ENCODE data around the gene DIPK1B.

DNA sequence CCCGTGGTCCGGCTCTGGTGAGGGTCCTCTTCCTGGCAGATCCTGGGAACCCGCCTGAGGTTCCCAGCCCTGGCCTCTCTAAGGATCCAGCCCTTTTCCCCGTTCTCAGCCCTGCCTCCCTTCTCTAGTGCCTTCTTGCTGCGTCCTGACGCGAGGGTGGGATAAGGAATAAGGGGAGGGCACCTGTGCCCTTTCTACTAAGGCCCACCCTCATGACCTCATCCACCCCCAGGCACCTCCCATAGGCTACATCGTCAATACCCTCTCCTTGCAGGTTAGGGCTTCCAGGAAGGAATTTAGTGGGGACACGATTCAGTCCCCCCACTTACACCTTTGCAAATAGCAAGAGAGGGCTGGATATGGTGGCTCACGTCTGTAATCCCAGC is 10.7 kb upstream of the DIPK1B start:
- TF ChIP-seq, protein P1, sequence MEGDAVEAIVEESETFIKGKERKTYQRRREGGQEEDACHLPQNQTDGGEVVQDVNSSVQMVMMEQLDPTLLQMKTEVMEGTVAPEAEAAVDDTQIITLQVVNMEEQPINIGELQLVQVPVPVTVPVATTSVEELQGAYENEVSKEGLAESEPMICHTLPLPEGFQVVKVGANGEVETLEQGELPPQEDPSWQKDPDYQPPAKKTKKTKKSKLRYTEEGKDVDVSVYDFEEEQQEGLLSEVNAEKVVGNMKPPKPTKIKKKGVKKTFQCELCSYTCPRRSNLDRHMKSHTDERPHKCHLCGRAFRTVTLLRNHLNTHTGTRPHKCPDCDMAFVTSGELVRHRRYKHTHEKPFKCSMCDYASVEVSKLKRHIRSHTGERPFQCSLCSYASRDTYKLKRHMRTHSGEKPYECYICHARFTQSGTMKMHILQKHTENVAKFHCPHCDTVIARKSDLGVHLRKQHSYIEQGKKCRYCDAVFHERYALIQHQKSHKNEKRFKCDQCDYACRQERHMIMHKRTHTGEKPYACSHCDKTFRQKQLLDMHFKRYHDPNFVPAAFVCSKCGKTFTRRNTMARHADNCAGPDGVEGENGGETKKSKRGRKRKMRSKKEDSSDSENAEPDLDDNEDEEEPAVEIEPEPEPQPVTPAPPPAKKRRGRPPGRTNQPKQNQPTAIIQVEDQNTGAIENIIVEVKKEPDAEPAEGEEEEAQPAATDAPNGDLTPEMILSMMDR (IDR thresholded peaks at IDR 0.05) = no peak
- no peak for TF ChIP-seq POLR2A (IDR thresholded peaks at IDR 0.05)
